Neural progenitor cell (in vitro differentiated cells): ENCODE data around the gene PPIL4.

Source experiments
- CTCF ChIP-seq: fragments of 200-600 bp; sonication (generic); IDR thresholded peaks from 2 replicates; pipeline ENCODE4 v1.5.1; 2017; ENCODE audit warnings: antibody characterized with exemption, mild to moderate bottlenecking
- EZH2 ChIP-seq: fragments of 200-600 bp; sonication (generic); IDR thresholded peaks from 2 replicates; pipeline ENCODE4 v1.6.1; 2017; ENCODE audit warnings: antibody characterized with exemption, mild to moderate bottlenecking, moderate library complexity

- TF ChIP-seq CTCF: no peak
- no peak for TF ChIP-seq EZH2
Observed at GRCh38 chr6:149492798-149493343, 53.0 kb downstream of the PPIL4 start.
